DMS79 treated with DMSO at 0.1 percent for 48 hours (cell line): ENCODE results near the gene CARS1.

Source experiments
- DNase-seq: peaks from one replicate; lab custom pipeline; 2025; lab: John Stamatoyannopoulos, UW

The CARS1 gene

GRCh38 chr11:2991452-2992233 is 65.6 kb downstream of the CARS1 start:
- no peak for DNase-seq

DNA sequence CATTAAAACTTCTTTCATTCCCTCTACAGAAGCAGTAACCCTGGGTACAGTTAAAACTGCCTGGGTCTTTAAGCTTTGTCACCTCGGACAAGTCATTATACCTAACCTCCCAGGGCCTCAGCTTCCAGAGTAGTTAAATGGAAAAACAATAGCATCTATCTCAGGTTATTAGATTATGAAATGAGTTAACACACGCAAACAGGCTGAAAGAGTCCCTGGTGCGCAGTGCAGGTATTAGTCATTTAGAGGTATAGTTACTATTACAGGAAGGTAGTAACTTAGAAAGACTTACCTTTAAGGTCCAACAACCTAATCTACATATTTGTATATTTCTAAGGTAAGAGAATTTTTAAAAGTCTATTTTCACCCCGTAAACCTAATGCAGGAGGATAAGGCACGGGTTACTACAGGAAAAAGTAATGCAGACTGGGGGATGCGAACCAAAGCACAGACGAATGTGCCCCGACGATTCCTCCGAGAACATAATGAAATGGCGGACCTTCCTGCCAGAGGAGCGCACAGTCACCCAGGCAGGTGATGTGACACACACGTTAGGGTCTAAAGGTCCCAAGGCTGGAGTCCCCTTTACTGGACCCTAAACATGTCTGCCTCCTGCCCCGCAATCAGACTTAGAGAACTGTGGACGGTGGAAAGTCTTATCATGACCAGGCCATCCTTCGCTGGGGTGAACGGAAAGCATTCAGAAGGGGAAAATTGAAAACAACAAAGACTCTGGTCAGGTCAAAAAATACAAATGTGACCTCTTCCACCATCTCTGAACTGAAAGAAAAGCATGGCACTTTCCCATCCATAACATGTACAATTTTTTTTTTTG is 66.4 kb downstream of the CARS1 start:
- DNase-seq, result no peak

DNA sequence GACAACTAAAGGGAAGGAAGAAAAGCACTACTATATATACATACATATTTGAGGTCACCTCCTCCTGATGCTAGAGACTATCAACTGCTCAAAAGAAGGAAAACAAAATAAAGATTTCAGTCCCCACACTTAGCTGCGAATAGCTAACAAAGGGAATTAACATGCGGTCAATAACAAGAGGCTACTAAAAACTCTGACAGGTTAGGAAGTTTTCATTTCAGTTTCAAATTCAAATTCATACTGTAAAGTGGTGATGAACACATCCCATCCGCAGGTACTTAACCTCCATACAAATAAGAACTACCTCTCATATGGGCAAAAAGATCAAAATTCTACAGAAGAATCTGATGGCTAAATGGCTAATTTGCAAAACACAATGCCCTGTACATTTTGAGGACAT is 67.7 kb downstream of the CARS1 start:
- no peak for DNase-seq

GRCh38 chr11:2989006-2989405 is 68.2 kb downstream of the CARS1 start:
- no peak for DNase-seq

- DNase-seq, result no peak
Observed at GRCh38 chr11:2987881-2988861, 69.1 kb downstream of the CARS1 start.

GRCh38 chr11:2983908-2984307 is 73.3 kb downstream of the CARS1 start:
- DNase-seq, result no peak

GRCh38 chr11:2982214-2982613 is 75.0 kb downstream of the CARS1 start:
- DNase-seq, result no peak

- DNase-seq, result no peak
Observed at GRCh38 chr11:2981130-2981529, 76.1 kb downstream of the CARS1 start.

GRCh38 chr11:2980168-2980840 is 76.9 kb downstream of the CARS1 start:
- DNase-seq, result no peak

DNA sequence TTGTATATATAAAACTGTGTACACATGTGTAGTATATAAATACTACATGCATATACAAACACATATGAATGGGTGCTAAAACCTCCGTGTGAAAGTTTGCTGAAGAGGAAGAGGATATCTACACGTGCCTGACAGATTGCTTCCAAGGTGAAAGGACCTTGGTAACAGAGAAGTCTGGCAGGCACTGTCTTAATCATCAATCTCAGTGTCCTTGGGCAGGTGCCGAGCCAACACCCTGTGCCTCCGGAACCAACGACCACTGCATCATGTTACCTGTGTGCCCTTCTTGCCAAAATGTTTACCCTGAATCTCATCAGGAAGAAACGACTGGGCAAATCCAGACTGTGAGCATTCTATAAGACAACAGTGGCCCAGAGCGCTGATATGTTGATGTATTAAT is 80.1 kb downstream of the CARS1 start:
- DNase-seq, result no peak

- no peak for DNase-seq
Observed at GRCh38 chr11:2976294-2977063, 80.7 kb downstream of the CARS1 start.

DNA sequence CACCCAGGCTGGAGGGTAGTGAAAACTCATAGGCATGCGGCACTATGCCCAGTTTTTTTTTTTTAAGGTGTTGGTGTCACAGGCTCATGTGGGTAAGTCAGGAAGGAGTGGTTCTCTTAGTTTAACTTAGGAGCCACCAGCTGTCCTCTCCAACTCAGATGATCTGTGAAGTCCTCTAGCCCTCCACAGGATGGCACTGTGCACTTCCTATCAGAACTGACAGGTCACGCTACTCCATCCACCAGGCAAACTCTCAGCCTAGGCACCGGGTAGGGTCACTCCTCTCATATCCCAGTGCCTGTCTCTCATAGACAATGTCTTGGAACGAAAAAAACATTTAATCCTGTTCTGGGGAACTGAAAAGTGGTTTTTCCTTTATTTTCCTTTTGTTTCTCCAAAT is 81.6 kb downstream of the CARS1 start:
- no peak for DNase-seq

DNA sequence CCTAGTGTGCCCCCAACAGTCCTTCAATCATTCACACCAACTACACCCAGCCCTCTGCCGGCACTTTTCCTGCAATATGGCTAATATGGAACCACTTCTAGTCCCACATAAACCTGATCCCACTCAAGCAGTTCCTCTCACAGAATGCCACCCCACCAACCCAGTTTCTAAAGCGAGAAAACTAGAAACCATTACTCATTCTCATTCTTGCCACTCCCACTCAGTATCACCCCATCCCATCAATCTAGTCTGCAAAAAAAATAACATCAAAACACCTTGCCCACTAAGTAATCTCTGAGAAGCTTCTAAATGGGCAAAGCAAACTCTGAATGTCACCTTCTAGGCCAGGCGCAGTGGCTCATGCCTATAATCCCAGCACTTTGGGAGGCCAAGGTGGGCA is 83.0 kb downstream of the CARS1 start:
- DNase-seq, result no peak

DNA sequence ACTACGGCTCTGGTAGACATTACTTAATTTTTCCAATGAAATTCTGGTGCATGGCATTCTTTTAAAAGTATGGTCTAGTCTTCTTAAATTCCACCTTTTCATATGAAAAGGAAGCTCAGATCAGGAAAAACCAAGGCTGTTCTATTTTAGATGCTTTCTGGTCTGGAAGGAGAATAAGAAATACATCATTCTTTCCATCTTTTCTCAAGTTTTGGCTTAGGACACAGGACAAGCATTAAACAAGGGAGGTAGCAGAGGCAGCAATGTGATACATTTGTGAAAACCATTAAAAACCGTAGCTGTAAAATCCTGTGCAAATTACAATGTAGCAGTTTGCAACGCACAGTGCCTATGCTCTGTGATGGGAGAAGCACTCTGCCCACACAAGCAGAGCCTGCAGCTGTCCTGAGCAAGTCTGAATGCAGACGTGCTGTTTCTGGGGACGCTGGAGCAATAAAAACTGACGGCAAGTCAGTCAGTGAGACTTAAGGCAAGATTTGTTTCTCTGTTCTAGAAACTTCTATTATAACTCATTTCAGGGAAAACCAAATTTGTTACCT is 88.8 kb downstream of the CARS1 start:
- no peak for DNase-seq

DNA sequence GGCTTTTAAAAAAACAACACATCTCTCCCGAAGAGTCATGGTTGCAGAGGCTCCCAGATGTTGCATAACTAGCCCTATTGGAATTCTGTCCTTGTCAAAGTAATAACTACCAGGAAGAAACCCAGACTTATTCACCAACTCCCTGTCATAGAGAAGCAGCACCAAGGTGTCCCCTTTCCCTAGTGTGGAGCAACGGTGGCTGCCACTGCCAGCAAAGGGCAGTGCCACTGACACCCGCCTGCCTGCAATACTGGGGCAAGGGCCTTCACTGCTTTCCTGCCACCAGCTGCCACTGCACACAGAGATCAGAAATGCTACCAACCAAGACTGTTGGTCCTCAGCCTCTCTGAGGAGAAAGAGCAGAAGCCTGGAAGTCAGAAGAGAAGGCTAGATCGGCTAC is 92.4 kb downstream of the CARS1 start:
- DNase-seq, result no peak

DNA sequence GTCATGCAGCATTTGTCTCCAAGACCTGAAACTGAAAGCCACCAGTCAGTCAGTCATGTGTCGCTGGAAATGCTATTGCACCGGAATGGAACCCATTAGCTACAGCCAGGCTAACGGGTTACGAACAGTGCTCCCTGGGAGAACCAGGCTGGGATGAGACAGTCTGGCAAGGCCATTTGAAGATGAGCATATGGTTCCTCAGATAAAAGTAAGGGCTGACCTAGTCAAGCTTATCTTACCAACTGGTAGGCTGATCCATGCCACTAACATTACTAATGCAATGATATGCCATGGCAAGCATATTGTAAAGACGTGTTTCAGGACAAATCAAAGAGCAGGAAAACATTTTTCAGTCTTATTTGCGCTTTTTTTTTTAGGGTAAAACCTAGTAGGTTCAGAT is 93.5 kb downstream of the CARS1 start:
- no peak for DNase-seq

DNA sequence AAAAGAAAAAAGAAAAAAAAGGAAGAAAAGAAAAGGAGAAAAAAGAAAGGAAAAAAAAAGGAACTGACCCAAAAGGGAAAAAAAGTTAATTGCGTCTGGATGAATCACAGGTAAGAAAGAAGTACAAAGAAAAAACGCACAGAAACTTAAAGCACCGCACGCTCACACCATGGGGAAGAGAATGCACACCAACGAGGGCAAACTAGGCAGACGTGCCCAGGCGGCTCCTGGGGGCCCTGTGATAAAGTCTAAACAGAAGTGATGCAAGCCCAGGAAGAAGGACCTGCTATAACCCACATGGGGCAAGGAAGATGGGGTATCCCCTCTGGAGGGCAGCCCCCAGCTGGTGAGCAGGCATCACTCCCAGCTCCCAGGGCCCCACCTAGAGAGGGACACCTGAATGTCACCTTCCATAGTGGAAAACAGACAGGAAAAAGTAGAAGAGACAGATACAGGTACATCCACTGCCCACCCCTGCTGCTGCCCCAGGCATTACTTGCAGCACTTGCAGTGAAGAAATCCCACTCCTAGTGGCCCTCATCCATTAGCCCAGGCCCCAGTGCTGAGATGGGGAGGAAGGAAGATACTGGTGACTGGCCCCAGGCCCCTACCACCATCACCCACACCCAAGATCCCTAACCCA is 94.0 kb downstream of the CARS1 start:
- no peak for DNase-seq

DNA sequence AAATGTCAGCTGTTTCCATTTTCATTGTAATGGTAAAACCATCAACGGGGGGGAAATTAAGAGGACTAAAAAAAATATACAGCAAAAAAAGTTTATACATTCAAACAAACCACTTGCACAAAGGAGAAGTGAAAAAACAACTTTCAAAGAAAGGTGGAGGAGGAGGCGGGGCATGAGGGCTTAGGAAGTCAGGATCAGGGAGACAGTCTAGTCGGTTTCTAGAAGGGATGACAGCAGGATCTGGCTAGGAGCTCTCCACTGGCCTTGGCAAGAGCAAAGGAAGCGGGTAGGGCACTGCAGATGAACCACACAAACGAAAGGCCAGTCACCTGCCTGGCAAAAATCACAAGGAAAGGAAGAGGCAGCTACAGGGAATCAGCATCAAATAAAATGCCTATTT is 96.1 kb downstream of the CARS1 start:
- no peak for DNase-seq

DNA sequence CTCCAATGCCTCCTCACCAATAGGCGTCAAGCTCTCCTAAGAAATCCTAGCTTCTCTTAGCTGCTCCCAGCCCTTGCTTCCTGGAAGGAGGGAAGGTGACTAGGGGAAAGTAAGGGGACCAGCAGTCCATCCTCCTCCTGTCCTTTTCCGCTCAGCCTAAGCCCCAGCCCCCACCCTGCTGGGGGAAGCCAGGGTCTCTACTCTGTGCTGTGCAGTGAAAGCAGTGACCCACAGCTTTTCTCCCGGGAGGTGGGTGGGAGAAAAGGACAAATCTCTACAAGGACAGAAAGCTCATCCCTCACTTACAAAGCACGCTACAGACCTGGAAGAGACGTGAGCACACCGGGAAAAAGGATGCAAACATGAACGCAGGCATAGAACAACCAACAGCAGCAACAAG is 97.1 kb downstream of the CARS1 start:
- DNase-seq, result no peak

GRCh38 chr11:2958251-2958650 is 99.0 kb downstream of the CARS1 start:
- DNase-seq, result no peak
